ENCODE data around the gene GNAQ.
"Not testable (repeated sequence)": the region's sequence is repeated elsewhere in the genome, so short reads cannot be mapped to it uniquely, and the experiment has no call there.

DNA sequence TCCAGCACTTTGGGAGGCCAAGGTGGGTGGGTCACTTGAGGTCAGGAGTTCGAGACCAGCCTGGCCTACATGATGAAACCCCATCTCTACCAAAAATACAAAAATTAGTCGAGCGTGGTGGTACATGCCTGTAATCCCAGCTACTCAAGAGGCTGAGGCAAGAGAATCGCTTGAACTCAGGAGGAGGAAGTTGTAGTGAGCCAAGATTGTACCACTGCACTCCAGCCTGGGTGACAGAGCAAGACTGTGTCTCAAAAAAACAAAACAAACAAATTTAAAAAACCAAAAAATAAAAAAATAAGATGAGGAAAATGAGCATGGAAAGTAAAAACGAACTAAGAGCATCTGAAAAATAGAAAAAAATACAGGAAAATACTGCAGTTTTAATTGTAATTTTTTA is 152.8 kb downstream of the GNAQ start:
- TF ChIP-seq, protein P1, sequence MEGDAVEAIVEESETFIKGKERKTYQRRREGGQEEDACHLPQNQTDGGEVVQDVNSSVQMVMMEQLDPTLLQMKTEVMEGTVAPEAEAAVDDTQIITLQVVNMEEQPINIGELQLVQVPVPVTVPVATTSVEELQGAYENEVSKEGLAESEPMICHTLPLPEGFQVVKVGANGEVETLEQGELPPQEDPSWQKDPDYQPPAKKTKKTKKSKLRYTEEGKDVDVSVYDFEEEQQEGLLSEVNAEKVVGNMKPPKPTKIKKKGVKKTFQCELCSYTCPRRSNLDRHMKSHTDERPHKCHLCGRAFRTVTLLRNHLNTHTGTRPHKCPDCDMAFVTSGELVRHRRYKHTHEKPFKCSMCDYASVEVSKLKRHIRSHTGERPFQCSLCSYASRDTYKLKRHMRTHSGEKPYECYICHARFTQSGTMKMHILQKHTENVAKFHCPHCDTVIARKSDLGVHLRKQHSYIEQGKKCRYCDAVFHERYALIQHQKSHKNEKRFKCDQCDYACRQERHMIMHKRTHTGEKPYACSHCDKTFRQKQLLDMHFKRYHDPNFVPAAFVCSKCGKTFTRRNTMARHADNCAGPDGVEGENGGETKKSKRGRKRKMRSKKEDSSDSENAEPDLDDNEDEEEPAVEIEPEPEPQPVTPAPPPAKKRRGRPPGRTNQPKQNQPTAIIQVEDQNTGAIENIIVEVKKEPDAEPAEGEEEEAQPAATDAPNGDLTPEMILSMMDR (conservative IDR thresholded peaks at IDR 0.05 in 1 of 2, IDR thresholded peaks at IDR 0.05 in 1 of 2; ENCODE audit: low read depth in 1 of 2, low read length in 2 of 2), result not testable (repeated sequence)
- not testable (repeated sequence) for TF ChIP-seq EZH2 (IDR thresholded peaks at IDR 0.05; ENCODE audit: low read length, missing control alignments)

All from fibroblast of lung (primary cell).